K562 (cell line): ENCODE results near the gene MTOR. TPM values are rescaled to one million over a fixed set of nuclear protein-coding genes. Genes with fewer than 3 reads are reported as not detected.

Experiments
- ATAC-seq: fragments of 200-7000 bp; cut with Tn5 transposase; 3 replicates; pipeline ENCODE4 v1.9.1; 2020; ENCODE audit warnings: moderate library complexity
- BruUV-seq: library from RNA; stranded (reverse); fragments of 400-500 nt; replicated peaks from 2 replicates; lab custom pipeline; 2021; lab: Mats Ljungman, UMichigan
- CTCF ChIA-PET: fragments of 300-600 bp; formaldehyde crosslinking; extraction: SDS; loops from one replicate; lab custom pipeline; 2021; ENCODE audit warnings: low intra/inter-chr PET ratio; lab: Yijun Ruan, JAX
- POLR2A ChIA-PET: fragments of 300-600, 350-650 bp; sonication (Branson Sonifier 250); formaldehyde crosslinking; extraction: SDS; loops from one replicate; lab custom pipeline; 2021; ENCODE audit warnings: antibody characterized with exemption, inconsistent platforms; lab: Yijun Ruan, JAX
- DNase-seq, 4 experiments: peaks; one replicate each; pipeline versions ENCODE4 v3.0.0 to v3.0.0-alpha.2; 2011 to 2018; ENCODE audit warnings: low spot score in 3 of 4, mixed read lengths in 3 of 4; ENCODE audit errors: extremely low read depth in 1 of 4
- FAIRE-seq: peaks from 2 replicates; lab custom pipeline; 2011; peaks lifted over from hg19 to GRCh38; lab: Jason Lieb, UNC
- H2AFZ ChIP-seq: 2 replicates; pipeline ENCODE4 v1.6.0; 2011; ENCODE audit warnings: low read depth, low read length, control low read depth, inconsistent platforms
- H3K27ac ChIP-seq: fragments of 200-600 bp; 3 replicates; pipeline ENCODE4 v1.8.0; 2011; ENCODE audit warnings: low read depth, mild to moderate bottlenecking, control low read depth, inconsistent platforms, low read length, moderate library complexity, mixed read lengths; ENCODE audit errors: extremely low read depth
- H3K27me3 ChIP-seq, 2 experiments: fragments of 300-600 bp in 1 of 2; 2 replicates in 1 of 2; 3 replicates in 1 of 2; pipeline versions ENCODE4 v1.6.0 to v1.8.0; 2011; ENCODE audit warnings: inconsistent platforms in 2 of 2, low read length in 2 of 2, mild to moderate bottlenecking in 1 of 2, mixed read lengths in 1 of 2, moderate library complexity in 1 of 2; ENCODE audit not compliant: control insufficient read depth in 2 of 2, insufficient read depth in 2 of 2
- H3K36me3 ChIP-seq: fragments of 300-600 bp; 3 replicates; pipeline ENCODE4 v1.8.0; 2011; ENCODE audit warnings: mild to moderate bottlenecking, low read length, inconsistent platforms; ENCODE audit not compliant: control insufficient read depth, insufficient read depth
- H3K4me1 ChIP-seq, 2 experiments: fragments of 200-600 bp in 1 of 2; replicated peaks in 1 of 2; 2 replicates in 1 of 2; 3 replicates in 1 of 2; pipeline versions ENCODE4 v1.5.1 to v1.8.0; 2011; ENCODE audit warnings: inconsistent platforms in 2 of 2, low read length in 2 of 2, mild to moderate bottlenecking in 1 of 2, mixed read lengths in 1 of 2, moderate library complexity in 1 of 2; ENCODE audit not compliant: control insufficient read depth in 2 of 2, insufficient read depth in 2 of 2
- H3K4me2 ChIP-seq: 2 replicates; pipeline ENCODE4 v1.6.1; 2011; ENCODE audit warnings: low read length, control low read depth, inconsistent platforms, mixed read lengths; ENCODE audit not compliant: insufficient read depth
- H3K4me3 ChIP-seq: fragments of 200-600 bp; sonication (generic), shearing (Covaris generic); 2 replicates; pipeline ENCODE4 v1.5.1; 2016; ENCODE audit warnings: control low read depth, inconsistent platforms
- H3K79me2 ChIP-seq: fragments of 200-600 bp; 3 replicates; pipeline ENCODE4 v1.8.0; 2011; ENCODE audit warnings: low read length, inconsistent platforms; ENCODE audit not compliant: control insufficient read depth, insufficient read depth
- H3K9ac ChIP-seq, 2 experiments: 2 replicates each; pipeline versions ENCODE4 v1.6.0 to v1.6.1; 2011; ENCODE audit warnings: low read depth in 2 of 2, low read length in 2 of 2, control low read depth in 1 of 2, inconsistent platforms in 1 of 2, mild to moderate bottlenecking in 1 of 2, mixed read lengths in 1 of 2; ENCODE audit not compliant: insufficient read depth in 1 of 2
- H3K9me1 ChIP-seq: one replicate; pipeline ENCODE4 v1.6.0; 2011; ENCODE audit warnings: inconsistent platforms, mild to moderate bottlenecking, low read length, moderate library complexity; ENCODE audit not compliant: control insufficient read depth, insufficient read depth
- H3K9me3 ChIP-seq: replicated peaks from 2 replicates; pipeline ENCODE4 v1.5.1; 2011; ENCODE audit warnings: low read depth, low read length, inconsistent platforms; ENCODE audit not compliant: control insufficient read depth, insufficient read depth
- H4K20me1 ChIP-seq: replicated peaks from 2 replicates; pipeline ENCODE4 v1.6.1; 2011; ENCODE audit warnings: low read length, inconsistent platforms, mixed read lengths; ENCODE audit not compliant: control insufficient read depth, insufficient read depth
- ZNF146 ChIP-seq: IDR thresholded peaks from one replicate; pipeline ENCODE4 v1.6.1; 2018; ENCODE audit warnings: missing compliant biosample characterization; ENCODE audit not compliant: unreplicated experiment
- ZNF3 ChIP-seq: fragments of 250-450 bp; sonication (Bioruptor Pico); IDR thresholded peaks from 2 replicates; pipeline ENCODE4 v1.5.0; 2021; ENCODE audit warnings: mild to moderate bottlenecking, moderate library complexity
- ZNF586 ChIP-seq: fragments of 450-650 bp; formaldehyde crosslinking; conservative IDR thresholded peaks from 2 replicates; pipeline ENCODE4 v1.4.0; 2020; ENCODE audit warnings: mild to moderate bottlenecking, moderate library complexity
- WGBS: fragments of 100-300 bp; shearing (Covaris generic); methylation state at CpG from one replicate; pipeline ENCODE4 v1.1.6; 2016; ENCODE audit warnings: low coverage, mixed read lengths; ENCODE audit not compliant: insufficient coverage; ENCODE audit errors: missing lambda C conversion rate; 5-methylcytosine and 5-hydroxymethylcytosine counted together
- in situ Hi-C: fragments of 300-500 bp; cut with MboI; formaldehyde crosslinking; loops from 4 replicates; pipeline ENCODE4 v1.15.0; 2018; ENCODE audit warnings: inconsistent platforms, mixed read lengths
- intact Hi-C: fragments of 100-400 bp; cut with micrococcal nuclease; formaldehyde crosslinking; loops from 2 replicates; pipeline ENCODE4 v1.14.2; 2022
- polyA plus RNA-seq, 8 experiments: library from polyadenylated mRNA; depleted of rRNA in 4 of 8; stranded (reverse) in 5 of 8; unstranded in 3 of 8; fragments of >200 nt; fragmentation: Nextera tagmentation in 2 of 8; fragmentation: Illumina TruSeq in 1 of 8; extraction: Ambion mirVana in 2 of 8; extraction: Trizol in 1 of 8; gene quantifications; 2 replicates each; pipeline versions ENCODE4 v1.2.1 to v1.2.3, GENCODE V29; 2011 to 2014; ENCODE audit warnings: inconsistent platforms in 1 of 8, missing spikeins in 1 of 8
- total RNA-seq, 7 experiments: library from RNA; depleted of rRNA in 6 of 7; stranded (reverse); fragments of >200 nt in 6 of 7; fragmentation: Illumina TruSeq in 2 of 7; extraction: Trizol in 2 of 7; gene quantifications; 2 replicates each; pipeline versions ENCODE4 v1.2.1 to v1.2.3, GENCODE V29; 2011 to 2021; ENCODE audit warnings: low replicate concordance in 1 of 7
- TF ChIP-seq, protein P1 (sequence below): fragments of 250-450 bp; sonication (Bioruptor Pico); IDR thresholded peaks from 2 replicates; pipeline ENCODE4 v1.8.0; 2021; ENCODE audit warnings: mild to moderate bottlenecking, moderate library complexity

Gene MTOR
- total and polyA plus RNA-seq, 9 of the 15 experiments (the other 6 are each of a cell fraction or from before 2014, with no cell fraction given) = 11.4 to 71.4 (median 52.2) TPM

- FAIRE-seq (no peak), ATAC-seq (no peak), DNase-seq (no peak)
- Histone ChIP-seq H4K20me1 (no peaks in the 10 kb centered on the region), H3K4me1 (no peaks in the 10 kb centered on the region), H3K36me3 (peaks cover 87% of the 10 kb centered on the region), H3K9me3 (no peaks in the 10 kb centered on the region), H3K27ac (no peak overlapping the region), H3K4me3 (no peak overlapping the region), H3K27me3 (no peaks in the 10 kb centered on the region), H3K9ac (no peak overlapping the region), H3K4me2 (no peak overlapping the region), H3K9me1 (peaks cover 3% of the 10 kb centered on the region), H3K79me2 (no peaks in the 10 kb centered on the region), H2AFZ (no peak overlapping the region)
- in situ Hi-C loops (no loop called here), intact Hi-C loops (no loop called here)
- 96% methylated on average over 3 of the region's 3 CpGs for WGBS
- BruUV-seq = no TSS peak
- ChIA-PET CTCF (no interaction called here), POLR2A (interaction anchor here (2.2 kb wide), 1 partner anchor 18 kb away, joined by 8 read pairs; no protein-coding TSS in a partner anchor)
- TF ChIP-seq ZNF586 (CRISPR knock-in tag) (no peak), ZNF3 (CRISPR knock-in tag) (no peak), ZNF146 (no peak)
- TF ChIP-seq, protein P1, sequence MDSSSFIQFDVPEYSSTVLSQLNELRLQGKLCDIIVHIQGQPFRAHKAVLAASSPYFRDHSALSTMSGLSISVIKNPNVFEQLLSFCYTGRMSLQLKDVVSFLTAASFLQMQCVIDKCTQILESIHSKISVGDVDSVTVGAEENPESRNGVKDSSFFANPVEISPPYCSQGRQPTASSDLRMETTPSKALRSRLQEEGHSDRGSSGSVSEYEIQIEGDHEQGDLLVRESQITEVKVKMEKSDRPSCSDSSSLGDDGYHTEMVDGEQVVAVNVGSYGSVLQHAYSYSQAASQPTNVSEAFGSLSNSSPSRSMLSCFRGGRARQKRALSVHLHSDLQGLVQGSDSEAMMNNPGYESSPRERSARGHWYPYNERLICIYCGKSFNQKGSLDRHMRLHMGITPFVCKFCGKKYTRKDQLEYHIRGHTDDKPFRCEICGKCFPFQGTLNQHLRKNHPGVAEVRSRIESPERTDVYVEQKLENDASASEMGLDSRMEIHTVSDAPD (CRISPR knock-in tag) = no peak
These were observed 112.0 kb downstream of the MTOR start for GRCh38 chr1:11150326-11150725.
